Measurements from ENCODE around the gene NEGR1. TPM values are rescaled to one million over a fixed set of nuclear protein-coding genes. Genes with fewer than 3 reads are reported as not detected.

The NEGR1 gene
- total RNA-seq, 1 experiment from 2014 or later, result 0.05 TPM

- no peak for TF ChIP-seq SP1 (IDR thresholded peaks at IDR 0.05; ENCODE audit: low read depth)
- no peak for TF ChIP-seq ZNF274 (IDR thresholded peaks at IDR 0.05; ENCODE audit: low read depth, low read length)
- no peak for TF ChIP-seq EZH2 (IDR thresholded peaks at IDR 0.05)
- no peak for TF ChIP-seq ATF3 (IDR thresholded peaks at IDR 0.05)
- no peak for TF ChIP-seq CBX3 (IDR thresholded peaks at IDR 0.05; ENCODE audit: low read depth)
- TF ChIP-seq SIN3A (IDR thresholded peaks at IDR 0.05; ENCODE audit: low read depth), result no peak
- TF ChIP-seq, protein P1, sequence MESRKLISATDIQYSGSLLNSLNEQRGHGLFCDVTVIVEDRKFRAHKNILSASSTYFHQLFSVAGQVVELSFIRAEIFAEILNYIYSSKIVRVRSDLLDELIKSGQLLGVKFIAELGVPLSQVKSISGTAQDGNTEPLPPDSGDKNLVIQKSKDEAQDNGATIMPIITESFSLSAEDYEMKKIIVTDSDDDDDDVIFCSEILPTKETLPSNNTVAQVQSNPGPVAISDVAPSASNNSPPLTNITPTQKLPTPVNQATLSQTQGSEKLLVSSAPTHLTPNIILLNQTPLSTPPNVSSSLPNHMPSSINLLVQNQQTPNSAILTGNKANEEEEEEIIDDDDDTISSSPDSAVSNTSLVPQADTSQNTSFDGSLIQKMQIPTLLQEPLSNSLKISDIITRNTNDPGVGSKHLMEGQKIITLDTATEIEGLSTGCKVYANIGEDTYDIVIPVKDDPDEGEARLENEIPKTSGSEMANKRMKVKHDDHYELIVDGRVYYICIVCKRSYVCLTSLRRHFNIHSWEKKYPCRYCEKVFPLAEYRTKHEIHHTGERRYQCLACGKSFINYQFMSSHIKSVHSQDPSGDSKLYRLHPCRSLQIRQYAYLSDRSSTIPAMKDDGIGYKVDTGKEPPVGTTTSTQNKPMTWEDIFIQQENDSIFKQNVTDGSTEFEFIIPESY (IDR thresholded peaks at IDR 0.05; ENCODE audit: extremely low read depth, insufficient replicate concordance, low read length), result no peak
- TF ChIP-seq CTCF (IDR thresholded peaks at IDR 0.05 in 2 of 3, conservative IDR thresholded peaks at IDR 0.05 in 1 of 3; ENCODE audit: borderline replicate concordance in 1 of 3, insufficient read depth in 1 of 3, low read depth in 2 of 3, low read length in 2 of 3), result no peak
- no peak for TF ChIP-seq EGR1 (IDR thresholded peaks at IDR 0.05; ENCODE audit: low read depth)
- TF ChIP-seq FOSL1 (IDR thresholded peaks at IDR 0.05; ENCODE audit: low read depth), result no peak
- no peak for TF ChIP-seq SRF (IDR thresholded peaks at IDR 0.05; ENCODE audit: low read depth)
- TF ChIP-seq, protein P2, sequence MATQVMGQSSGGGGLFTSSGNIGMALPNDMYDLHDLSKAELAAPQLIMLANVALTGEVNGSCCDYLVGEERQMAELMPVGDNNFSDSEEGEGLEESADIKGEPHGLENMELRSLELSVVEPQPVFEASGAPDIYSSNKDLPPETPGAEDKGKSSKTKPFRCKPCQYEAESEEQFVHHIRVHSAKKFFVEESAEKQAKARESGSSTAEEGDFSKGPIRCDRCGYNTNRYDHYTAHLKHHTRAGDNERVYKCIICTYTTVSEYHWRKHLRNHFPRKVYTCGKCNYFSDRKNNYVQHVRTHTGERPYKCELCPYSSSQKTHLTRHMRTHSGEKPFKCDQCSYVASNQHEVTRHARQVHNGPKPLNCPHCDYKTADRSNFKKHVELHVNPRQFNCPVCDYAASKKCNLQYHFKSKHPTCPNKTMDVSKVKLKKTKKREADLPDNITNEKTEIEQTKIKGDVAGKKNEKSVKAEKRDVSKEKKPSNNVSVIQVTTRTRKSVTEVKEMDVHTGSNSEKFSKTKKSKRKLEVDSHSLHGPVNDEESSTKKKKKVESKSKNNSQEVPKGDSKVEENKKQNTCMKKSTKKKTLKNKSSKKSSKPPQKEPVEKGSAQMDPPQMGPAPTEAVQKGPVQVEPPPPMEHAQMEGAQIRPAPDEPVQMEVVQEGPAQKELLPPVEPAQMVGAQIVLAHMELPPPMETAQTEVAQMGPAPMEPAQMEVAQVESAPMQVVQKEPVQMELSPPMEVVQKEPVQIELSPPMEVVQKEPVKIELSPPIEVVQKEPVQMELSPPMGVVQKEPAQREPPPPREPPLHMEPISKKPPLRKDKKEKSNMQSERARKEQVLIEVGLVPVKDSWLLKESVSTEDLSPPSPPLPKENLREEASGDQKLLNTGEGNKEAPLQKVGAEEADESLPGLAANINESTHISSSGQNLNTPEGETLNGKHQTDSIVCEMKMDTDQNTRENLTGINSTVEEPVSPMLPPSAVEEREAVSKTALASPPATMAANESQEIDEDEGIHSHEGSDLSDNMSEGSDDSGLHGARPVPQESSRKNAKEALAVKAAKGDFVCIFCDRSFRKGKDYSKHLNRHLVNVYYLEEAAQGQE (IDR thresholded peaks at IDR 0.05; ENCODE audit: low read depth), result no peak
- no peak for TF ChIP-seq CEBPB (IDR thresholded peaks at IDR 0.05; ENCODE audit: low read depth)
- TF ChIP-seq TCF7L2 (IDR thresholded peaks at IDR 0.05; ENCODE audit: borderline replicate concordance, extremely low read depth, insufficient read depth, insufficient read length), result no peak
- TF ChIP-seq POLR2A (IDR thresholded peaks at IDR 0.05; ENCODE audit: borderline replicate concordance, extremely low read depth, insufficient read depth, insufficient read length), result no peak
- TF ChIP-seq EZH2phosphoT487 (IDR thresholded peaks at IDR 0.05; ENCODE audit: borderline replicate concordance), result no peak
- no peak for TF ChIP-seq YY1 (IDR thresholded peaks at IDR 0.05; ENCODE audit: extremely low read depth, insufficient replicate concordance, low read depth, low read length)
- no peak for TF ChIP-seq POLR2AphosphoS5 (IDR thresholded peaks at IDR 0.05; ENCODE audit: low read depth, low read length)
- TF ChIP-seq JUND (IDR thresholded peaks at IDR 0.05), result no peak
- Histone ChIP-seq H3K4me1 (ENCODE audit: control insufficient read depth in 1 of 2, insufficient read depth in 2 of 2, low read length in 2 of 2) (no peaks in the 10 kb centered on the region), H2AFZ (ENCODE audit: low read depth, low read length, poor library complexity, severe bottlenecking) (no peak overlapping the region), H3K79me2 (ENCODE audit: insufficient read depth, low read length) (no peaks in the 10 kb centered on the region), H3K36me3 (ENCODE audit: control insufficient read depth in 1 of 2, insufficient read depth in 2 of 2, low read length in 2 of 2) (no peaks in the 10 kb centered on the region), H3K27ac (ENCODE audit: low read depth, low read length) (no peak overlapping the region), H3K27me3 (ENCODE audit: insufficient read depth, low read length) (no peaks in the 10 kb centered on the region), H4K20me1 (ENCODE audit: insufficient read depth) (no peaks in the 10 kb centered on the region), H3K9me2 (ENCODE audit: insufficient read depth) (no peaks in the 10 kb centered on the region), H3K4me3 (replicated peaks in 1 of 2; ENCODE audit: low read depth in 1 of 2, low read length in 2 of 2) (no peak overlapping the region), H3K4me2 (ENCODE audit: low read length) (no peak overlapping the region), H3K9ac (ENCODE audit: low read length) (no peak overlapping the region), H3K9me3 (ENCODE audit: control insufficient read depth in 1 of 2, insufficient read depth in 1 of 2, low read depth in 1 of 2, low read length in 2 of 2) (peaks cover 0 to 19% of the 10 kb centered on the region in 2 experiments; a peak in 2 of 4 replicates)
- ChIA-PET POLR2A (no interaction called here), CTCF (no interaction called here), RAD21 (ENCODE audit: low non-redundant PET in 1 of 2, low total read pairs in 2 of 2, uncharacterized antibody in 2 of 2, unreplicated experiment in 2 of 2) (no interaction called here)
- intact Hi-C loops (cut with micrococcal nuclease), result no loop called here
- BruUV-seq (replicated peaks), result no TSS peak
- DNase-seq (ENCODE audit: low read depth, low spot score), result no peak
- no peak for ATAC-seq
Observed at GRCh38 chr1:71362691-71363090, 919.6 kb downstream of the NEGR1 start.
